Fibroblast of upper back skin (primary cell): ENCODE results near the gene CCDC146.
"Not testable (repeated sequence)": the region's sequence is repeated elsewhere in the genome, so short reads cannot be mapped to it uniquely, and the experiment has no call there.

Experiments used
- DNase-seq: peaks from one replicate; pipeline ENCODE4 v3.0.0-alpha.2; 2013

The CCDC146 gene

DNA sequence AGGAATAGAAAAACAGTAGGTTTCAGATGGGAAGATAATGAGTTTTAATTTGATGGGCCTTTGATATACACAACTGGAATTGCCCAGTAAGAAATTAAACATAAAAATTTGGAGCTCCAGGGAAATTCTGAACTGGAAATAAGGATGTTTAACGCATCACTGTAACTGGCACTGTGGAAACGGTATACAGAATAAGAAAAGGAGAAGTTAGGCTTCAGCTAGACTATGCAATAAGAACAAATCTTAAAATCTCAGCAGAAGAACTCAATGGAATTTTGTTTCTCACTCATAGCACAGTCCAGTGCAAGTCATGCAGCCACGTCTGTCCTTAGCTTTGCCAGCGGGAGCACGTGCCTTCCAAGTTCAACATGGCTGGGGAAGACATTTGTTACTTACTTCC lies 130.1 kb downstream of the CCDC146 start:
- DNase-seq = no peak

GRCh38 chr7:77253151-77253550 lies 130.7 kb downstream of the CCDC146 start:
- no peak for DNase-seq

DNA sequence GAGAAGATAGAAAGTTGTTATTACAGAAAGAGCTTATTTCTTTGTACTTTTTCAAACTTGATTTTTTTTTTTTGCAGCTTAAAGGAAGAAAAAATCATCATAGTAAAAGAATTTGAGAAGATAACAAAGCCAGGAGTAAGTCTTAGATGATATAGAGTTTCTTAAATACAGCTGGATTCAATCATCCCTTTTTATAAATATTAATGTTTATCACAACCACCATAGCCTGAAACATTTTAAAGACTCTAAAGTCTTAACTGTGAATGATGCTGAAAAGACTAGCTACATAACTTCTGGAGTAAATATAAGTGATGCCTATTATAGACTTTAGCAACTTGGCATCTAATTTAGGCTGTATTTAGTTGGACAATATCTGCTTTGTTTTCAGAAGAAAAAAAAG lies 132.0 kb downstream of the CCDC146 start:
- DNase-seq = no peak

- no peak for DNase-seq
Observed at GRCh38 chr7:77254915-77255314, 132.5 kb downstream of the CCDC146 start.

DNA sequence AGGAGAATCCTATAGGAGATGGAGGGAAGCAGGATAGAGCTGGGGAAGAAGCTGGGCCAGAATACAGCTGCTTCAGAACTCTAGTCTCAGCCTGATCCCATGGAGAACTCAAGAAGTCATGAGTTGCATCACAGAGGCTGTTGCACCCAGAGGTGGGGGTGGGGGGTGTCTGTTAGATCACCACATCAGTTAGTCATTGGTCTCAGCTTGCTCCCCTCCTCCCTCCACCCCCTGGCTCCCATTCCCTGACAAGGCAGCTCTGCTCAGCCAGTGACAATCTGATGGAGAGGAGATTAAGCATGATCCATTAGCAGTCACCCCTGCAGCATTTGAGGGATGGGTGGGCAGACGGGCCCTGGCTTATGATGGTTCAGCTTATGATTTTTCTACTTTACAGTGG lies 135.6 kb downstream of the CCDC146 start:
- peak; percentile 73 for DNase-seq

DNA sequence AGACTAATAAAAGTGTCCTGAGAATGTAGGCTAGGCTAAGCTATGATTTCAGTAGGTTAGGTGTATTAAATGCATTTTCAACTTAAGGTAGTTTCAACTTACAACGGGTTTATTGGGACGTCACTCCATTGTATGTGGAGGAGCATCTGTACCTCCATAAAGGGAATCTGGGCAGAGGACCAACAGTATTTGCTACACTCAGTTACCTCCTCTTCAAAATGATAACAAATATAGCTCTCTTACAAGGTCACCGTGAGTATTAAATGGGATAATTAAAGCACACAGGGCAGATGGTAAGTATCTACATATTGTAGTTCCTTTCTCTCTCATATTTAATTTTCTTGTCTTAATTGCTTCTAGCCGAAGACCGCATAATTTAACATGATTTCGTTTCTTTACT lies 136.2 kb downstream of the CCDC146 start:
- DNase-seq = no peak

GRCh38 chr7:77262316-77262715 lies 139.9 kb downstream of the CCDC146 start:
- DNase-seq = no peak

- no peak for DNase-seq
Observed at GRCh38 chr7:77265666-77266065, 143.3 kb downstream of the CCDC146 start.

DNA sequence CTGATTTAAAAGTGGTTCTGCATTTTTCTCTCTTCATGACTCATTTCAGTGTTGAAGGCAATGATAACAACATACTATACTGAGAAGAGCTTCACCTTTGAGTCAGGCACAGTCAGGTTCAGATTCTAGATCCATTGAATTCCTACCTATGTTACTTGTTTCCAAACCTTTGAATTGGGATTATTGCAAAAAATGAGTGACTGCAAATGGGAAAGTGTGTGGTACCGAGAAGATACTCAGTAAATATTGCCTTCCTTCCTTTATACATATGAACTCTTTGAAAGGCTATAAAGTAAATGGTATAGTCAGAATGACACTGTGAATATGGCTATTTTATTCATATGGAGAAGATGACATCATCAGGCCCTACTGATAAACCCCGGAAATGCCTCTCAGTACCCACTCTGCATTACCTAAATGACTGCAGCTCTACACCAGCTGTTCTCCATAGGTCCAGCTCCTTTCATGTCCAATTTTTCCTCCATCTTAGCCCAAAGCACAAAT lies 143.9 kb downstream of the CCDC146 start:
- no peak for DNase-seq

DNA sequence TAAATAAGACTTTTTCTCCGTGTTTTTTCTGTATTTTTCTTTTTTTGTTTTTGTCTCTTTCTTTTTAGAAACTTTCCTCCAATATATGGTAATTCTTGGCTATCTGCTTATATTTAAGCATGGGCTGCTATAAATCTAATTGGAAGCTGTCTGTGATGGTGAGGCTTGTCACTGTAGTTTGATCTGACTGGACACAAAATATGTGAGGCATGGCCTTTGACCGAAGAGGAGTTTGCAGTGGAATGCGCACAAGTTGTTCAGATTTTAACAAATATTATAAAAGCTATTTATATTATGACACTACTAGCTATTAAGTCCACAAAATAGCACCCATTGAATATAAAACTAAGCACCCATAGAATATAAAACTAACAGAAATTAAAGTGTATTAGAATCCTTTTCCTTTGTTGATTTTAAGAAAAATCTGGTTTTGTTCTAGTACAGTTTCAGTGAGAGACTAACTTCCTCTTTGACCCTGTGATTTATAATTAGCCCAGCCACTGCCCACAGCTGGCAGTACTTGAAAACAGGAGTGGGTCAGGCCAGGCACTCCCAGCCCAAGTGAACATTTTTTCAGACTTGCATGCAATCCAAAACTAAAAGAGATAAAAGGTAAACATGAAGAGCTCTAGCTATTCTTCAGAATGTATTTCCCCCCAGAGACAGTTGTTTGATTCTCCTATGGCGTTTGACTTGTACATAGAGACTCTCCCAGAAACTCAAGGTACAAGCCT lies 147.1 kb downstream of the CCDC146 start:
- no peak for DNase-seq

DNA sequence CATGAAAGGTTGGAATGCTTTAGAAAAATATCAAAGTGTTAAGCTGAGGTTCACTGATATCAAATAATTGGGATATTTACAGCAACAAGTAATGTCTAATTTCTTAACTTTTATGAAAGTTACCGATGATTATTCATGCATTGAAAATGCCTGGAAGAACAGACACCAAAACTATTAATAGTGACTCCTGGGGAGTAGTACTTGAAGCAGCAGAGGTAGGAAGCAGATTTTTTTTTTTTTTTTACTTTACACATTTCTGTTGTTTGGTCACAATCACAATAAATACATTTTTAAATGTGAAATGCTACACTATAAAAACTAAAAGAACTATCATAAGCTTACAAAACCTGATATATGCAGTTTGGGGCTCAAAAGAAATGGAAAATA lies 147.7 kb downstream of the CCDC146 start:
- DNase-seq = no peak

DNA sequence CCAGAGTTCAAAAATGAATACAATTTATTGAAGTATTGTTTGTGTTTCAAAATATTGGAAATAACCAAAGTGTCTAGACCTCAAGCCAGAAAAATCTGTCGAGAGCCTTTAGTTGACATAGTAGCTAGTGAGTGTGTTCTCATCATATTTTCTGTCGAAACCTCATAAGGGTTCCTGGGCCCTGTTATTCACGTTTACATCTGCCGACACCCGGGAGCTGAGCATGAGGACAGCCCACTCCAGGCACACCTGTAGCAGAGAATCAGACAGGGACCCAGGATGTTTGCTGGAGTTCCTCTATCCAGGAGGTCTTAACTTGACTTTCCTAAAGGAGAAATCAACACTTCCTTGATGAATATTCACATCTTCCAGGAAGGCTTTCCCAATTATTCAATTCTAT lies 149.4 kb downstream of the CCDC146 start:
- no peak for DNase-seq

DNA sequence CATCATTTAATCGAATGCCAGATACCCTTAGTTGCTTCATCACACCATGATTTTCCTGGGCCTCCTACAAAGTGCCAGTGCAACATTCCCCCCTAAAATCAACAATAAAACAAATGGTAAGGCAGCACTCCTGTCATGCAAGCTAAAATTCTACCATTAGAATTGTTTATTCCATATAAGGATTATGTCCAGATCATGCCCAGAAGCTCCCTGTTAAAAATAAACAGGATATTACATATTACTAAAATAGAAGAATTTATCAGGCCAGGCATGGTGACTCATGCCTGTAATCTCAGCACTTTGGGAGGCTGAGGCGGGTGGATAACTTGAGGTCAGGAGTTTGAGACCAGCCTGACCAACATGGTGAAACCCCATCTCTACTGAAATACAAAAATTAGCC lies 153.2 kb downstream of the CCDC146 start:
- DNase-seq = not testable (repeated sequence)

DNA sequence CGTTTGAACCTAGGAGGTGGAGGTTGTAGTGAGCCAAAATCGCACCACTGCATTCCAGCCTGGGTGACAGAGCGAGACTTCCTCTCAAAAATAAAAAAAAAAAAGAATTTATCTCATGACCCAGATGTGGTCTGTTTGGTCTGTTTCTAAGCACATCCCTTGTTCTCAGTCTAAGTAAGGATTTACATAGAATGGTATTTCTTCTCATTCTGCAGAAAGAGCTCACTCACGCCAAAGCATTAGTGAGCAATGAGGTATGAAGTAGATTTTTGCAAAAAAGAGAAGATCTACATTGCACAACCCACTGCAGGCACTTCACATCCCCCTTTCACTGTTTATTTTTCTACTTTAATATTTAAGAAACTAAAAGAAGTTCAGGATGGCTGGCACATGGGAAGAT lies 153.7 kb downstream of the CCDC146 start:
- DNase-seq = no peak

DNA sequence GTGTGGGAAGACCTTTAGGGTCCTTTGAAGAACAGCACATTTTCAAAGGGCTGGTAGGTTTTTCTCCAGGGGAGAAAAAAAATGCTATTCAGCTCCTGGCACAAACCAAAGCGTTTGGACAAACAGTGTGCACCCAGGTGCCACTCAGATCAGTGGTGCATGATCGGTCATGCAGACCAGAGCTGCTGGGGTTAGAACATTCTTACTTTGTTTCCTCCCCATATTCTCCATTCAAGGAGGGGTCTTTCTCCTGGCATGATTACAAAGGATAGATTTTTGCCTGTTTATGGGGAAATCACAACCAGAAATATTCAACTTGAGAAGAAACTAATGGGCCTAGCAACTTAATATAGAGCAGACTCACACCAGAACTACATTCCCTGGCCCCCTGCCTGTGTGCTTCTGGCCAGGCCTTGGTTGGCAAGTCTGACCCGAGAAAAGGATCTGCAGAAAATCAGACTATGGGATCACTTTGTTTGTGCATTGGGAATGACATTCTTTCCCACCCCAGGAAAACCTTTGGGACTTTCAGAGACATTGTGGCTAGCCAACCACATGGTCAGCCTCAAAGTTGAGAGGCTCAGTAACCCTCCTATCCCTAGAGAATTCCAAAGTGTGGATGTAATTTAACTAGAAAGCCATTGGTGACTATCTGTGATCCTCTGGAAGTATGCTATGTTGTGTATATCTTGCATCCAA lies 159.5 kb downstream of the CCDC146 start:
- DNase-seq = peak; percentile 12

GRCh38 chr7:77282897-77283296 lies 160.5 kb downstream of the CCDC146 start:
- no peak for DNase-seq

DNA sequence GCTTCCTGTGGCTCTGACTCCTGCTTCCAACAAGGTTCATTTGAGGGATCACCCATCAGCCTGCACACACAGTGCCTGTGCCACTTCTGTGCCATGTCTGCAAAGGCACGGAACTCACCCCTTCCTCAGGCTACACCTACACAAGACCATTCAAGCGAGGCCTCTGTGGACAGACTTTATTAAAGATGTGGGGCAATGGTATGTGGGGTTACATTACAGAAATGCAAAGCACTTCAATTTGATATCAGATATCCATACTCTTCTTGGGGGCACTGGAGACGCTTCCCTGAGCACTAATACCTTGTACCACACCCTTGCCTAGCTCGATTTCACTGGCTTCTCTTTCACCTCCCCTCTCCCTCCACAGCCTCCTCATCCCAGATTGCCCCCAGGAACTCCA lies 161.6 kb downstream of the CCDC146 start:
- no peak for DNase-seq

DNA sequence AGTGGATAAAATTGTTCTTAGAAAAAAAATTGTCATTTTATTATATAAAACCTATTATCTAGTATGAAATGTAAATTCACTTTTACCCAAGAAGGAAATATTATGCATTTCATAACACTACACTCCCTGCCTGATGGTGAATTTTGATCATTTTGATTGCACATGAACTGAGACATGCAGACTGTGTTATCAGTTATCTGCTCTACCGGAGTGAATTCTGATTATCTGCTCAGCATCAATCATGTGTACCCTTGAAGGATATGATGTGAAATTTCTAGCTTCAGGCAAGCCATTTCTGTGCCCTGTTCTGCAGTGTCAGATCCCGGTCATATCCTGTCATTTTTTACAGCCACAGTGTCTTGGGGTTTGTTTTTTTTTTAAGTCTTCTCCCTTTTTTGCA lies 162.2 kb downstream of the CCDC146 start:
- no peak for DNase-seq

DNA sequence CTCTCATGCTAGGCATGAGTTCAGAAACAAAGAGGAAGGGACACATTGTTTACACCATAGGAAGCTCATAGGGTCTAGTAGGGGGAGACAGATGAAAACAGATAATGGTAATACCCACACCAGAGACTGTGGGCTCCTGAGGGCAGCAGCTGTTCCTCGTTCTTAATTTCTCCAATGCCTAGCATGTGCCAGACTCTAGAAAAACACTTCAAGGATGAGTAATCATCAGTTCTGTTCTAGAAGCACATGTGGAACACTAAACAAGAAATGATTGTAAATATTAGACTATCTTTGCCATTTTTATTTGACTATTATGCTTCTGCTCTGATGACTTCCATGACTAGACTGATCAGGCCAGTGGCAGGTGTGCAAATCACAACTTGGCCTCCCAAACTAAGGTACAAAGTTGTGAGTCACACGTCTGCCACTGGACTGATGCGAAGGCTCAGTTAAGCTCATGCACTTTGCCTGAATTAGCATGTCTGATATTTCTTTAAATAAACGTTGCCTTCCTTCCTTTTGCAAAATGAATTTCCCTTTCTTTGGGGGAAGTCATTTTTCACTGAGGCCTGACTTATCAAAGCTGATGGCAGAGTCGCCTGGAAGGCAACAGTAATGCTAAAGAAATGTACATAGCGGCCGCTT lies 166.4 kb downstream of the CCDC146 start:
- DNase-seq = no peak

GRCh38 chr7:77289387-77289786 lies 167.0 kb downstream of the CCDC146 start:
- DNase-seq = no peak

GRCh38 chr7:77290425-77290824 lies 168.0 kb downstream of the CCDC146 start:
- no peak for DNase-seq

DNA sequence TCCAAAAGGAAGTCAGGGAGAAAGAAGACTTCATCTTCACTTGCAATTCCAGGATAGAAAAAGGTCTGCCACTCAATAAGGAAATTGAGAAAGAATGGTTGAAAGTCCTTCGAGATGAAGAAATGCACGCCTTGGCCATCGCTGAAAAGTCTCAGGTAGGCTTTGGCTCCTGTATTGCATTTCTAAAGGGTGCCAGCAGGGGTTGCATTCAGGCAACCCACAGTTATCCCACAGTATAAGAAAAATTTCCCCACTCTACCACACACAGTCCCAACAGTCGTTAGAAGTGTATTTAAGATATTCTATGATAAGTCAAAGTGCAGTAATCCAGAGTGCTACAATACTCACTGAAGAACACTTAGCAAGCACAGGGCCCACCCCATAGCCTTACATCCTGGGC lies 170.6 kb downstream of the CCDC146 start:
- DNase-seq = no peak

DNA sequence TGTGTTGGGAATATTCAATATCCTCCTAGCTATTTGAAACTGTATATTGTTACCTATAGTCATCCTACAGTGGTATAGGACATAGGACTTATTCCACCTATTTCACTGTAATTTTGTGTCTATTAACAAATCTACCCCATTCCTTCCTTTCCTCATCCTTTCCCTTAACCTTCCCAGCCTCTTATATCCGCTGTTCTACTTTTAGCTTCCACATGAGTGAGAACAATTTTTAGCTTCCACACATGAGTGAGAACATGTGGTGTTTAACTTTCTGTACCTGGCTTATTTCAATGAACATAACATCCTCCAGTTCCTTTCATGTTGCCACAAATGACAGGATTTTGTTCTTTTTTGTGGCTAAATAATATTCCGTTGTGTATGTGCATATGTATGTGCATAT lies 173.1 kb downstream of the CCDC146 start:
- no peak for DNase-seq
